GM21526 (cell line): ENCODE measurements around the gene PHF2.

Experiments
- ATAC-seq: cut with Tn5 transposase; IDR thresholded peaks from one replicate; pipeline ENCODE4 v1.9.1; 2021; ENCODE audit warnings: moderate library complexity; ENCODE audit not compliant: unreplicated experiment, low FRiP score

PHF2 gene

DNA sequence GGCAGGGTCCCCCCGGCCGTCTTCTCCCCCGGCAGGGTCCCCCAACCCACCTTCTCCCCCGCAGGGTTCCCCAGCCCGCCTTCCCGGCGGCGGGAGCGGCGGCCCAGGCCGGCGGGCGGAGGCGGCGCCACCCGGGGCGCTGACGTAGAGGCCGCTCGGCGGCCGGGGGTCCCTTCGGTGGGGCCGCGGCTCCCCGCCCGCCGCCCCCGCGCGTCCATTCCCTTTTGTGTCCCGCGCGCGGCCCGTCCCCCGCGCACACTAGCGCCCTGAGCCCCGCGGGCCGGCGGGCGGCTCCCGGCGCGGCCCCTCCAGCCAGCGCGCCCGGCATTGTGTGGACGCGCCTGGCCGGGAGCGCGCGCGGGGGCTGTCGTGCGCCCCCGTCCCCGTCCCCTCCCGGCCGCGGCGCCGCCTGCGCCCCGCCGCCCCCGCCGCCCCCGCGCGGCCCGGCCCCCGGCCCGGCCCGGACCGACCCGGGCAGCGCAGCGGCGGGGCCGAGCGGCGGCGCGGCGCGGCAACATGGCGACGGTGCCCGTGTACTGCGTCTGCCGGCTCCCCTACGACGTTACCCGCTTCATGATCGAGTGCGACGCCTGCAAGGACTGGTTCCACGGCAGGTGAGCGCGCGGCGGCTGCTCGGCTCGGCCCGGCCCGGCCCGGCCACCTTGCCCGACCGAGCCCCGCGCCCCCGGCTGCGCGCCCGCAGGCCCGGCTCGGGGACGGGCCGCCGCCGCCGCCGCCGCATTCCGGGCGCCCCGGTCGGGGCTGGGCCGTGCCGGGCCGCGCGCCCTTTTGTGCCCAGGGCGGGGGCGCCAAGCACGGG, at the start of gene PHF2:
PHF2 (plus strand) TSS at position 327 of the 820 bp plus-strand sequence; CDS start at position 517, 190 bp downstream.
- ATAC-seq: no peak

DNA sequence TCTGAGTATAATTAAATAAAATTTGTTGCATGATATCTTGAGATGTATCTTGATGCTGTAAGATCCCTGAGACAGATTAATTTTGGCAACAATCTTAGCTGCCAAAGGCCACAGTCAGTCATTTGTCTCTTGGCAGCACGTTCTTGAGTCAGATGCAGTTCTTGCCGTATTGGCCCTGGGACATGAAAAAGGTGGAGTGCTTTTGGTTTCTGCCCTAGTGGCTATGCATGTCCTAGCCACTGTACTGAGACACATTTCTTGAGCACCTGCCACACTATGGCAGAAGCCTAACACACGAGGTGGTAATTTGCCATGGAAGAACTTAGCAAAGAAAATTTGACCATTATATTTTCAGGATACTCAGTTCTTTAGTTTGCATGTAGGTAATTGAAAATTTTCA, 45.0 kb upstream of the PHF2 start:
- ATAC-seq: no peak

DNA sequence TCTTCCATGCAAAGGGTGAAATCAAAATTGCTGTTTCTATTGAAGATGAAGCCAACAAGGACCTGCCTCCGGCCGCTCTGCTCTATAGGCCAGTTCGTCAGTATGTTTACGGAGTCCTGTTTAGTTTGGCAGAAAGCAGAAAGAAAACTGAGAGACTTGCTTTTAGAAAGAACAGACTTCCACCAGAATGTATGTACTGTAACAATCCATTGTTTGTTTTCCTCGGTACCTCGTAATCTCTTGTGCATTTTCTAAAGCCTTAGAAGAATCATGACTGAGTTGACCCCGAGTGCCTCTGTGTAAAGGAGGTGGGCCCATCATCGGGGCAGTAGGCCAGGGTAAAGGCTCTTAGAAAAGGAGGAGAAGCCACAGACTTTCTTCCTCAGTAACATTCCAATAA, 44.2 kb upstream of the PHF2 start:
- ATAC-seq: no peak

DNA sequence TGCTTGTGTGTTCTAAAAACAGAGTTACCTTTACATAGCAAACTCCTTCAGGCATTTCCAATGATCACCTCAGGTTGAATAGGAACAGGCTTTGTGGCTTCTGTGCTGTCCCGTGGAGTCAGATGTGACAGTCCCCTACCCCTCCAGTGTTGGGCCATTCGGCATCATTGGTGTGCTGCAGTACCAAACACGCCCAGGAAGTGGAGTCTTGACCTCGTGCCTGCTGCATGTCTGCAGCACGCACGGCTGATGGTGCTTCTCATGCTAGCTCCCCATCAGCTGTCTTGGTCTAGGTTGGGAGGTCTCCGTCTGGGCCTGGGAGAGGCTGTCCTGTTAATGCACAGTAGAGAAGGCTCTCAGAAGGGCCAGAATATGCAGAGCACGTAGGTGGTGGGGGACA, 42.5 kb upstream of the PHF2 start:
- ATAC-seq: no peak

DNA sequence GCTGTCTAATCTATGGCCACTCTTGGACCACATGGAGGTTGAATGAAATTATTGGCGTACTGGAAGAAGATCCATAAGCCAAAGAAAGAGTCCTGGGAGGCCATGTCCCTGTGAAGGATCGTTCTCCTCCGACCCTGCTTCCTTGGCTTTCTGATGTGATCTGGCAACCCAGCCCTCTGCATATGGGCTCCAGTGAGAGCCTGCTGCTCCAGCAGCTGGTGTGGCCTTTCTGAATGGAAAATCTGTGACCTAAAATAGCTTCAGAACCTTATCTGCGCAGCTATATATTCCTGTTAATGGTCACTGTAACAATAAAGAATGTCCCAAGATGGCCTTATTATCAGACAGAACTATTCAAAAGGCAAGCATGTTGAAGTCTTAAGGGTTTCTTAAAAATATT, 40.2 kb upstream of the PHF2 start:
- ATAC-seq: no peak

DNA sequence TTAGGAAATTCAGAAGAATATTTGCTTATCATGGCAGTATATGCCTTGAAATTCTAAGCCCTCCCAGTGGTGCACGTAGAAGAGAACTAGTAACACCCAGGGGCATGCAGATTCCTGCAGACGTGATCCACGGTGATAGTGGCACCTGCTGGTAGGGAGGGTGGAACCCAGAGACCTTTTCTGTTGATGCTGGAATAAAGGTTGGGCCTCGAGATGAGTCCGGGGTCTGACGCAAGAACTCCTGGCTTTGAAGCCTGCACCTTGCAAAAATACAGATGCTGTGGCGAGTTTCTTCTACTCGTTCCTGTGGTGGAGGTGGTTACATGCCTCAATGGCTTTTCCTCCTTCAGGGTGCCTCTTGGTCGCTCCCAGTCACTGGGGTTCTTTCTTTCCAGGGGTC, 39.5 kb upstream of the PHF2 start:
- no peak for ATAC-seq

DNA sequence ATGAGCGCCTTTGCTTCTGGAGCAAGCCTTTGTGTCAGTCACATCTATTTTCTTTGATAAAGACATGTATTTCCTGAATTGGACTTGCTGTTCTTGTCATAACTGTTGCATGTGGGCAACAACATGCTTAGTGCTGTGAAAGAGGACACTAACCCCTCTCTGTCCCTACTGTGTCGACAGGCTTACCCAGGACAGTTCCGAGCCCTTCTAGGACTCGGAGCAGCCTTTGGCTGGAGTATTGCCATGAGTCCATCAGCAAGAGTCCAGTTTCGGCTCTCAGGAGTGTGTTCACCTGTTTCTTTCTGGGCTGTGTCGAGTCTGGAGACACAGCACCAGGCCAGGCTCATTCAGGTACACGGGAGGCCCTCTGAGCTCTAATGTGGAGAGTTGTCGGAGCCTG, 36.1 kb upstream of the PHF2 start:
- ATAC-seq: no peak

DNA sequence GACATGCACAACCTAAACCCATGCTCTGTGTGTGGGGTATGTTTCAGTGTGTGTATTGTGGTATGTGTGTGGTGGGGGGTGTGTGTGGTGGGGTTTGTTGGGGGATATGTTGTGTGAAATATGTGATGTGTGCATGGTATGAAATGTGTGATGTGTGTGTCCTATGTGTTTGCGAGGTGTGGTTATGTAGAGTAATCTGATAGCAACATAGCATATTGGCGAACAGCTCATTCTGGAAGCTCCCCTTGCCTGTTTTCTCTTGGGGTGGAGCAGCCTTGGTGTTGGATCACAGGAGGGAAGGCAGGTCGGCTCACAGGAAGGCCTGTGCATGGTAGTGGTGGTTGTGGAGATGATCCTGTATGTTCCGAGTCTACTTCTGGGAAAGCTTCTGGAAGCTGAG, 35.4 kb upstream of the PHF2 start:
- ATAC-seq: no peak

DNA sequence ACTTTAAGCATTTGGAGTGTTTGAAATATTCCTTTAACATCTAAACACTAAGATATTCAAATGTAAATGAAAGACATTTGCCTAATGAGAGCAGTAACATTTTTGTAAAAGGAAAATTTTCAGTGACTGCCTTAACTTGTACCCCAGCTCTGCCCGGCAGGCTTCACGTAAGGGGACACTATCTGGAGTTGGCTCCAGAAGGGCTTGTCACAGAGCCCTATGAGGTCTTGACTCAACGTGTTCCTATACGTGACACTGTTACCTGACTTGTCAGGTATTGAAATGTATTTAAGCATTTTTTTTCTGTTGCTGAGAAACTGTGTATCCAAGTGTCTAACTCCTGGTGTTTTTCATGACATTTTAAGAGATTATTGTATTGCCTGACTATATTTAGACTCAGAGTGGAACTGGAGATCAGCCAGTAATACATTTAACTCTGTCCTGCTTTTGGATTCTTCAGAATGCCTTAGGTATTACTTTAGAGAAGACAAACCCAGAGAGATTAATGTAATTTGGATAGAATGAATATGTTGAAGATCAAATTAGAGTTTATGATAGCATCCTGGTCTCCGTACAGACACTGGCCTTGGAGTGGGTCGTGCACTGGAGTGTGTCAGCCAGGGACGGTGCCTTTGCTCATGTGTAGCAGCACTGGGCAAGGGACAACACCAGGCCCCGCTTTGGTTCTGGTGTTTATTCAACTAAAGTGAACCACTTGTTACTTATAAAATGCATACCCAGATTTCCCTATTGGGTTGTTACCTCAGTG, 34.6 kb upstream of the PHF2 start:
- ATAC-seq: no peak

DNA sequence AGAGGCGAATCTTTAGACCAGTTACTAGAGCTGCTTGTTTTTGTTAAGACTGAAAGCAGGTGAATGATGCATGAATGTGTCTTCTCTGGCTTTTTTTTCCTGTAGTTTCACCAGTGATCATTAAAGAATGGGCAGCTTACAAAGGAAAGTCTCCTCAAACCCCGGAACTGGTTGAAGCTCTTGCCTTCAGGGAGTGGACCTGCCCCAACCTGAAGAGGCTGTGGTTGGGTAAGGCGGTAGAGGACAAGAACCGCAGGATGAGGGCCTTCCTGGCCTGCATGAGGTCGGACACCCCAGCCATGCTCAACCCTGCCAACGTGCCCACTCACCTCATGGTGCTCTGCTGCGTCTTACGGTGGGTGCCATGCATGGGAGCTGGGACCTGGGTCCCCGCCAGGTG, 33.3 kb upstream of the PHF2 start:
- no peak for ATAC-seq

DNA sequence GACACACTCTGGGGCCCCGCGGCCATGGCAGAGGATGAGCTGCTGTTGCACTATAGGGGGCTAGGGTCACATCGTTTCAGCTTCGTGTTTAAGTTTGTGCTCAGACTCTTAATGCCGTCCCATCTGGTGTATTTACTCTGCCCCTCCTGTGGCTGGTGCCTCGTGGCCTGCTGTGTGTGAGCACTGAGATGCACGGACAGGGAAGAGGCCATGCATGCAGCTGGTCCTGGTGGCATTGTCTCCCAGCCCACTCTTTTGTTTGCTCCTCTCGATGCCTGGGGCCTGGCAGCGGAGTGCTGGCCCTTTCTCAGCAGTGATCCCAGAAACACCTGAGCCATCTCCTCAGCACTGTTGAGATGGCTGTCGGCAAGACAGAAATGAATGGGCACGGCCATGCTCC, 30.0 kb upstream of the PHF2 start:
- ATAC-seq: no peak

DNA sequence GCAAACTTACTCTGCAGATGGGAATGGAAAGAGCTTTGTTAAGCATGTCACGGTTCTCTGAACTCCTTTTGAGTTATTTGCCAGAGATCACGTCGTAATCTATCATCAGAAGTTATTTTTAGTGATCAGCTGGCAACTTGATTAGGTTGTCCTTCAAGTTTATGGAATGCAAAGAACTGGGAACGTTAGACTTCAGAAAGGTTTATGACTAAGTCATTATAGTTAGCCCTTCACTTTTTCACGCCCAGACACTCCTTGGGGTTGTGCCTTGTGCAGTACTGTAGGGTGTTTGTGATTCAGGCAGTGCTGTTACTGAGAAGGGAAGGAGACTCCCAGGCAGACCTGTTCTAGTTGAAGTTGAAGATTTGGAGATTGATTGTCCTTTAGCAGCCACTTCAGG, 26.8 kb upstream of the PHF2 start:
- no peak for ATAC-seq

DNA sequence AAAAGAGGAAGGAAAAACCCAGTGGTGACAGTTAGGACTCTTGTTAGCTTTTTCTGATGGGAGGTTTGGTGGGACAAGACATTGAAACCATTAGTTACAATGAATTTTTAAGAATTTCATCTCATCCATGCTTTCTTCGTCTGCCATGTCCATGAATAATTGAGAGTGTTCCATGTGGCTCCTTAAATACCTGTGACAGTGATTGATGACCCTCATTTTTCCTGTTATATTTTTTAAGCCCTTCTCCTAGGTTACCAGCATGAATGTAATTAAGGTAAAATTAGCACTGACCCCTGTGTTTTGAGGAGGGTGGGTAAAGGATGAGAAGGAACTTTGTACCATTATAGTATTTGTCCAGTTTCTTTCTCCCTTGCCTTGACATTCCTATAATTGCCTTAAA, 23.5 kb upstream of the PHF2 start:
- ATAC-seq: no peak

DNA sequence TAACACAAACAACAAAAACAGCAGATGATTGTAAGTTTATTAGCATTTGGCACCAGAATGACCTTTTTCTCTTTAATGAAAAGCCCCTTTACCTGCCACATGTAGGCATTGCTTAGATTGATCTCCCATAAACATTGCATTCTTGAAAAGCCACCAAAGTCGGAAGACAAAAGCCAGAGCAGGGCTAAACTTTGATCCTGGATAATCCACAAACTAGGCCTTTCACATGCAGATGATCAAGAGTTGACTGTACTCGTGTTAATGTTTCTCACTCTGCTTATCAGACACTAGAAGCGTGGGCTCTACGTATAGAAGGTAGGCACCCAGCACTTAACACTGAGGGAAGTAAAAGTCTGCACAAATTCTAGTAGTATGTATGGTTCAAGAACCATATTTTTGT, 21.0 kb upstream of the PHF2 start:
- ATAC-seq: no peak

DNA sequence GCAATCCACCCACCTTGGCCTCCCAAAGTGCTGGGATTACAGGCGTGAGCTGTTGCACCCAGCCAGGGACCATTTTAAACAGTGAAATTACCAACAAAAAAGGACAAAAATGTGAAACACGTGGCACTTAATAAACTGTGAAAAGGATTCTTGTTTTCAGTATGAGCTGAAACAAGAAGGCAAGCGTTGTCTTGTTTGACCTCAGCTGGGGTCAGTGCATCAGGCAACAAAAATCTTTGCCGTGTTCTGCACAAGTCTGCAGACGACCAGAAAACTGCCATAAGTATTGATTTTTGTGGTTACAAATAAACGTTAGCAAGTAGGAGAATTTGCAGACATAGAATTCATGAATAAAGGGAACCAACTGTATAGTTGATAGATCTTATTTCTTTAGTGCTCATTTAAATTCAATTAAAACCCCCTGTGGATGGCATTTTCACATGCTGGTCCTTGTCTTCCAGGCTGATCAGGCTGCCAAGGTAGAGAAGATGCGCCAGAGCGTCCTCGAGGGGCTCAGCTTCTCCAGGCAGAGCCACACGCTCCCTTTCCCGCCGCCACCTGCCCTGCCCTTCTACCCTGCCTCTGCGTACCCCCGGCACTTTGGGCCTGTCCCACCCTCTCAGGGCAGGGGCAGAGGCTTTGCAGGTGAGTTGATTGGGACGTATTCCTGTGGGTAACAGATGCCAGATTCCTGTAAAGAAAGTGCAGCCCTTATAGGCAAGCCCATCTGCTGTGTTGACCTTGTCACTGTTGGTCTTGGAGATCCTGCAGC, 18.8 kb upstream of the PHF2 start:
- ATAC-seq: no peak

DNA sequence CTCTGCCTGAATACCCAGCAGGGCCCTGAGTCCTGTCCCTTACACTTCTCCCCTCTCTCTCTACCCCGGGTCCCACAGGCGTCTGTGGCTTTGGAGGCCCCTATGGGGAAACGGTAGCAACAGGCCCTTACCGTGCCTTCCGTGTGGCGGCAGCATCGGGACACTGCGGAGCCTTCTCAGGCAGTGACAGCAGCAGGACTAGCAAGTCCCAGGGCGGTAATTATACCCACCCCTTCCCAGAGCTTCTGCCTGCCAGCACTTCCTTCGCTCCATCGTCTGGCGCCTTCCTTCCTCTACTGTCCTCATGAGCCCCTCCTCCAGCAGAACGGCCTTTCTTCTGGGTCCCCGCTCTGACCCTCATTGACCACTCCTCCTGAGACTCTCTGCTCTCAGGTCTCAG, 17.9 kb upstream of the PHF2 start:
- no peak for ATAC-seq

DNA sequence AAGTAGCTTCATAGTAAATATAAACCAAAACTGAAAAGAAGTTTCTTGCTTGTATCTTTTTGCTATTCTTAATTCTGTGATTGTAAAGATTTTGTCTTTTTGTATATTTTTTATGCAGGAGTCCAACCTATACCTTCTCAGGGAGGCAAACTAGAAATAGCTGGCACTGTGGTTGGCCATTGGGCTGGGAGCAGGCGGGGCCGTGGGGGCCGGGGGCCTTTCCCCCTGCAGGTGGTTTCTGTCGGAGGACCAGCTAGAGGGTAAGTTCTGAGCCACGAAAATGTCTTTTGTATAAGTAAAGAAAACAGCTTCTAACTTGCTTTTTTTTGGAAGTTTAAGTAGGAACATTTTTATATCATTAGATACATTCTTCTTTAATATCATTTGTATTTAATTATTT, 15.4 kb upstream of the PHF2 start:
- ATAC-seq: no peak

DNA sequence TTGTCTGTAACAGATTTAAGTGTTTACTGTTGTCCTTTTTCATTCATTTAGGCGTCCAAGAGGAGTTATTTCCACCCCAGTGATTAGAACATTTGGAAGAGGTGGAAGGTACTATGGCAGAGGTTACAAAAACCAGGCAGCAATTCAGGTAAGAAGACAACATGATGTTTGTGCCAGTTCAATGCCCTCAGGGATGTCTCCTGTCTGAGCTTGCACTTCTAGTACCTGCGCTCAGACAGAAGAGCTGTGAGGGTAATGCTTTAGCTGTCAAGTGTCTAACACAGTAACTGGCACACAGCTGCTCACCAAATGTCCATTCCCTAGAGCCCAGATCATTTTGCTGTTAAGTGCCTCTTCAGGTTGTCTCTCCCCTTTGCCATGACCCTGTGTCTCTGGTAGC, 14.2 kb upstream of the PHF2 start:
- no peak for ATAC-seq

DNA sequence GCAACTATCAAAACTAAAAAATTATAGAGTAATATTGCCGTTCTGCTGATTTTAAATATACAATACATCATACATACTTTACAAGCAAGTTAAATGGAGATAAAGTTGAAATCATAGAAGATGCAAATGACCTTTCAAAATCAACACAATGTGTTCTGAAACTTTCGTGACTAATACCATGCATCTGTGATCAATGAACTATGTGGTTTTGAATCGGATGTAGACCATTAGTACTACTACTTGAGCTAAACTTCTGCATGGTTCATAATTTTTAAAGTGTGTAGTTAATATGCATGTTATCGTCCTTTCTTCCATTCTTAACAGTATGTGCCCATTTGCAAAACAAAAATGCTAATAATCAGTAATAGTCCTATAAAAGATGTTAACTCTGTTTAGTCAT, 11.3 kb upstream of the PHF2 start:
- no peak for ATAC-seq

DNA sequence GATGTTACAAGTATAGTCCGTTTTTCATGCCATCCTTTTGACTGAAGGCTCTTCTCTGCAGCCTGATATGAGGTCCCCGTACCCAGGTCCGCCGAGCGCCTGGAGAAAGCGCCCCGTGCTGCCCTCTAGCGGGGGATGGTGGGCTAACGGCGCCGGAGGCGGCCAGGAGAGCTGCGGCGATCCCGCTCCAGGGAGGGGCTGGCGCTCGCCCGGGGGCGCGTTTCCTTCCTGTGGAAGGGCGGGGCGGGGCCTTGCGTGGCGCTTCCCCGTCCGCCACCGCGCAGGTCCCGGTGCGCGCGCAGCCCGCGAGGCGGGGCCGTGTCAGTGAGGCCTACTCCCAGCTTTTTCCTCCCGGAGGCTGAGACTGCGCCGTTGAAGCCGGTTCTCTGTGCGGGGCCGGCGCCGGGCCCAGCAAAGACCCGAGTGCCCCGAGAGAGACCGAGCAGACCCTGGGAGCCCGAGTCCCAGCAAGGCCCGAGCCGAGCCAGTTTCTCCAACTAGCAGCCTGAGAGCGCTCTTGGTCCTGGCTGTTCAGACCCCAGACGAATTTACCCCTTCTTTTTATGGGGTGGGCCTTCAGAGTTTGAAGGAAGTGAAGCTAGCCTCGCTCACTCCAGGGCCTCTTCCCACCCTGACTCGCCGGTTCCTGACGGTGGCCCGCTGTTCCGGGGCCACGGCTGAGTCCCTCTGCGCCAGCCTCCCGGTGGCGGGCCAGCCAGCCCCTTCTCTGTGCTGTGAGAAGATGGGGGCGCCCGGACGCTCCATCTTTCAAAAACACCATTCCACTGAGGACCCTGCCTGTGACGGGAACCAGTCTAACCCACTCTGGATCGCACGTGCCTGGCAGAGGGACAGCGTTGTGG, 9.7 kb upstream of the PHF2 start:
- peak; percentile 87 for ATAC-seq
